Activated naive CD4-positive, alpha-beta T cell treated with anti-CD3 and anti-CD28 coated beads, Interleukin-2, amount 50 U/mL, for 24 hours (primary cell): ENCODE data around the gene POU2F1.
"Not testable (repeated sequence)": the region's sequence is repeated elsewhere in the genome, so short reads cannot be mapped to it uniquely, and the experiment has no call there.

ENCODE experiments used
- H3K27ac Mint-ChIP-seq: one replicate; pipeline ENCODE4 v1.8.0; 2021; ENCODE audit warnings: mild to moderate bottlenecking, mixed read lengths
- H3K27me3 Mint-ChIP-seq: one replicate; pipeline ENCODE4 v1.8.0; 2021; ENCODE audit warnings: mixed read lengths
- H3K36me3 Mint-ChIP-seq: one replicate; pipeline ENCODE4 v1.8.0; 2021; ENCODE audit warnings: mixed read lengths
- H3K4me1 Mint-ChIP-seq: one replicate; pipeline ENCODE4 v1.8.0; 2021; ENCODE audit warnings: mixed read lengths
- H3K4me3 Mint-ChIP-seq: one replicate; pipeline ENCODE4 v1.8.0; 2021; ENCODE audit warnings: mild to moderate bottlenecking, mixed read lengths
- H3K9me3 Mint-ChIP-seq: one replicate; pipeline ENCODE4 v1.8.0; 2021; ENCODE audit warnings: mixed read lengths

Gene POU2F1

DNA sequence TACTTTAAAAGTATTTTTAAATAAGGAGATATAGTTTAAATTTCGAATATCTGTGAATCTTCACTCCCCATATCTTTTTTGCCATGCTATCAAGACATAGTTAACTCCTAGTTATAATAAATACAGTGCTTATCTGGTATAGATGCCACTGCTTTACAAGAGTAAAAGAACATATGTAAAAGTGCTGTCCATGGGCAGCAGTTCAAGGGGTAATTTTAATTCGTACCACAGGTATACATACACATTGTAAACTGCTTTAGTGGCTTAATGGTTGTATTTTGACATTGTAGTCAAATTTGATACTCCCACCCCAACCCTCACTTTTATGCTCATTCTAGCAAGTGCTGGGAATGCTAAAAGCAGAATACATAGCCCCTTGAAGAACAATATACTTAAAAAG lies 18.6 kb downstream of the POU2F1 start:
- Mint-ChIP-seq H3K27me3 (no peaks in the 10 kb centered on the region), H3K4me3 (no peak overlapping the region), H3K27ac (no peak overlapping the region), H3K4me1 (peaks cover 48% of the 10 kb centered on the region), H3K36me3 (peaks cover 13% of the 10 kb centered on the region), H3K9me3 (no peaks in the 10 kb centered on the region)

DNA sequence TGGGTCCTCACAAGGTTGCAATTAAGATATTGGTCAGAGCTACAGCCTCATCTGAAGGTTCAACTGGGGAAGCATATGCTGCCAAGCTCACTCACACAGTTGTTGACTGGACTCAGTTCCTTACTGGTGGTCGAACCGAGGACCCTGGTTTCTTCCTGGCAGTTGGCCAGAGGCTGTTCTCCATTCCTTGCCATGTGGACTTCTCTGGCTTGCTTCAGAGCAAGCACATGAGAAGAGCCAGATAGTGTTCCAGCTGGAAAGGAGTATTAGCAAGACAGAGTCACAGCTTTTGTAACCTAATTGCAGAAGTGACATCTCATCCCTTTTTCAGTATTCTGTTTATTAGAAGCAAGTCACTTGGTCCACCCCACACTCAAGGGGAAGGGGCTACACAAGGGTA lies 23.6 kb downstream of the POU2F1 start:
- Mint-ChIP-seq H3K9me3 (no peaks in the 10 kb centered on the region), H3K27ac (no peak overlapping the region), H3K36me3 (peaks cover 14% of the 10 kb centered on the region), H3K4me1 (peaks cover 42% of the 10 kb centered on the region), H3K4me3 (no peak overlapping the region), H3K27me3 (no peaks in the 10 kb centered on the region)

DNA sequence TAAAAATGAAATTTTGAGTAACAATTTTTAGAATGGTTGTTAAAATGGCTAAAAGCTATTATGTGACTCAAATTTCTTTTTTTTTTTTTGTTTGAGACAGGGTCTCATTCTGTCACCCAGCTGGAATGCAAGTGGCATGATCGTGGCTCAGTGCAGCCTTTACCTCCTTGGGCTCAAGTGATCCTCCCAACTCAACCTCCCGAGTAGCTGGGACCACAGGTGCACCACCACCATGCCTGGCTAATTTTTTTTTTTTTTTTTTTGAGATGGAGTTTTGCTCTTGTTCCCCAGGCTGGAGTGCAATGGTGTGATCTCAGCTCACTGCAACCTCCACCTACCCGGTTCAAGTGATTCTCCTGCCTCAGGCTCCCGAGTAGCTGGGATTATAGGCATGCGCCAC lies 24.5 kb downstream of the POU2F1 start:
- not testable (repeated sequence) for H3K27me3 Mint-ChIP-seq, H3K27ac Mint-ChIP-seq, H3K9me3 Mint-ChIP-seq, H3K4me3 Mint-ChIP-seq
- Mint-ChIP-seq H3K36me3 (peaks cover 16% of the 10 kb centered on the region), H3K4me1 (peaks cover 43% of the 10 kb centered on the region)

DNA sequence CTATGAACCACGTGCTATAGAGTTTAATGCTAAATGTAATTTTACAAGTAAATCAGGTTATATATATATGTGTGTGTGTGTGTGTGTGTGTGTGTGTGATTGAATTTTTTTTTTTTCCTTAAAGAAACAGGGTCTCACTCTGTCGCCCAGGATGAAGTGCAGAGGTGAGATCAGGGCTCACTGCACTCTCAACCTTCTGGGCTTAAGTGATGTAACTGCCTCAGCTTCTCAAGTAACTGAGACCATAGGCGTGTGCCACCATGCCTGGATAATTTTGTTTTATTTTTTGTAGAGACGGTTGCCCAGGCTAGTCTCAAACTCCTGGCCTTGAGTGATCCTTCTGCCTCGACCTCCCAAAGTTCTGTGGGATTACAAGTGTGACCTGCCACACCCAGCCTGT lies 26.3 kb downstream of the POU2F1 start:
- peaks cover 16% of the 10 kb centered on the region for H3K36me3 Mint-ChIP-seq
- peaks cover 37% of the 10 kb centered on the region for H3K4me1 Mint-ChIP-seq
- H3K27ac Mint-ChIP-seq: no peak overlapping the region
- no peaks in the 10 kb centered on the region for H3K9me3 Mint-ChIP-seq
- no peak overlapping the region for H3K4me3 Mint-ChIP-seq
- H3K27me3 Mint-ChIP-seq: no peaks in the 10 kb centered on the region

DNA sequence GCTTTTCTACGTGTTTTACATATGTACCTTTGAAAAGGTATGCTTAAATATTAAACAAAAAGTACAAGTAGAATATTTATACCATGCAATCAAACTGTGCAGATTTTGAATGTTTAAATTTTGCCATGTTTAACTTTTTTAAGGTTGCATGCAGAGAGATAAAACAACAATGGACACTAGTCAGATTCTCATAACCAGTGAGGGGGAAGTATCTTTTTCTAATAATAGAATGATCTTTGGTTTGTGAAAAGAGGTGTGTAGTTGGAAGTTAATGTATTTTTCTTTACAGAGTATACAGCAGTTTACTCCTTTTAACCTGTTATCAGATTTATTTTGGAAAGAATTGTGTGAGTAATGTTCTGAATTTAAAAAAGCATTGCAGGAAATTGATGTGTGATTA lies 27.1 kb downstream of the POU2F1 start:
- Mint-ChIP-seq H3K36me3 (peaks cover 14% of the 10 kb centered on the region), H3K27ac (no peak overlapping the region), H3K9me3 (no peaks in the 10 kb centered on the region), H3K27me3 (no peaks in the 10 kb centered on the region), H3K4me3 (no peak overlapping the region), H3K4me1 (peaks cover 31% of the 10 kb centered on the region)

DNA sequence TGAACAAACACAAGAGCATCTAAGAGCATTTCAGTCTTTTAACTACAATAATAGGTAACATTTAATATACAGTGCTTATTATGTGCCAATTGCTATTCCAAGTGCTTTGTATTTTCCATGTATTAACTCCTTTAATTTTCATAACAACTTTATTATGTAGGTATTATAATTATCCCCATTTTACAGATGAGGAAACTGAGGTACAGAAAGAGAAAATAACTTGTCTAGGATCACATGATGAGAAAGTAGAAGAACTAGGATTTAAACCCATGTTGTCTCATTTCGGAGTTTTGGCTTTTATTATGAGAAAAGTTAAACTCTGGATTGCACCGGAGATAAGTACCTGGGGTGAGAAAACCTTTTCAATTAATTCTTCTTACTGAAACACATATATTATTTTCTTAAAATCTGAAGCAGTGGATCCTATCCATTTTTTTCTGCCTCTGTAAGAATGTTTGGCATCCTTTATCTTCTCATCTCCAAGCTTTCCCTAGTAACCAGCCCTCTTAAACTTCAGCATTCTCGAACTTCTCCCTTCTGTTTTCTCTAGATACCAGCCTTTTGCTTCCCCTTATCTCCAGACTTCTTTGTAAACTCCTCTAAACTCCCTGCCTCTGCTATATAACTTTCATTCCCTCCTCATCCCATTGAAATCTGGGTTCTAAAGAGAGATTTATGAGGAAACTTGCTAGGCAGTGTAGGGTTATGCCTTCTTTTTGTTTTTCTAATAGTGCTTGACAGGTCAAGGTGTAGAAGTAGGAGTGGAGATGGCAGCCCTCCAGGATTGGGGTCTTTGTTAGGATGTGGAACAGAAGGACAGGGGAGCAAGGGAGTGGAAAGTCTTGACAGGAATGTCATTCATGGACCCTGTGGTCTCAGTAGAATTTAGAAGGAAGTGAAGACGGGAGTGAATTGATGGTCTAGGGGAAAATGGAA lies 28.3 kb downstream of the POU2F1 start:
- Mint-ChIP-seq H3K36me3 (peaks cover 5% of the 10 kb centered on the region), H3K27ac (peak overlapping the region; percentile 65), H3K4me3 (no peak overlapping the region), H3K9me3 (no peaks in the 10 kb centered on the region), H3K4me1 (peaks cover 27% of the 10 kb centered on the region), H3K27me3 (no peaks in the 10 kb centered on the region)

DNA sequence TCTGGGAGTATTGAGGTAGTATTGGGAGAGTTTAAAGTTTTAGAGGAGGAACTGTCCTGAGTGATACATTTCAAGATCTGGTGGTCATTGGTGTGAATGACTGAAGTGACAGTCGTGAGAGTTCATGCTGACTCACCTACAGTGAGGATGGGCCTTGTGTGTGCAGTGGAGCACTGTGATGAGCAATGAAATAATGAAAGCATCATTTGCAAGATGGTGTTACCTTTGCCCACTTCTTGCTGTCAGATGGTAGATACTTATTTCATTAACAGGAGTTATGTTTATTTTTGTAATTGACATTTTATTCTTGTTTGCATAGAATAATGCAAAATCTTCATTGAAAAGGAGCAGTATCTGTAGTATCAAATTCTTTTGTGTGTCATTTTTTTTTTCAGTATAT lies 29.0 kb downstream of the POU2F1 start:
- H3K36me3 Mint-ChIP-seq: peaks cover 4% of the 10 kb centered on the region
- H3K4me3 Mint-ChIP-seq: no peak overlapping the region
- H3K27ac Mint-ChIP-seq: no peak overlapping the region
- H3K9me3 Mint-ChIP-seq: no peaks in the 10 kb centered on the region
- no peaks in the 10 kb centered on the region for H3K27me3 Mint-ChIP-seq
- H3K4me1 Mint-ChIP-seq: peaks cover 31% of the 10 kb centered on the region

DNA sequence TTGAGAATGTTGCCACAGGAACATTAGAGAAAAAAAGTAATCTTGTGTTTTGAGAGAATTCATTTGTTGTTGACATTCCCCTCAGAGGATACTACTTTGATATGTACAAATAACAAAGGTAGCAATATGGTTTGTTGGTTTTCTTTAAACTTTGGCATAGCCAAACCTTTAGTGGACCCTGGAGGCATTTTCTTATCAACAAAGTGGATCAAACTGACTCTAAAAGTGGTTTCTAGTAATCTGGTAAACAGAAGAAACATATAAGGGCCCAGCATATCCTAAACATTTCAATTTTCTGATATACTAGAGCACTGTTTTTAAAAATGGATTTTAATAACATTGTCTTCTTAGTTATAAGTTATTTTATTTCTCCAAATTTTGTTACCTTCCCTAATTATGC lies 29.8 kb downstream of the POU2F1 start:
- no peaks in the 10 kb centered on the region for H3K27me3 Mint-ChIP-seq
- H3K27ac Mint-ChIP-seq: no peak overlapping the region
- H3K4me3 Mint-ChIP-seq: no peak overlapping the region
- H3K9me3 Mint-ChIP-seq: no peaks in the 10 kb centered on the region
- H3K36me3 Mint-ChIP-seq: peaks cover 4% of the 10 kb centered on the region
- peaks cover 36% of the 10 kb centered on the region for H3K4me1 Mint-ChIP-seq

DNA sequence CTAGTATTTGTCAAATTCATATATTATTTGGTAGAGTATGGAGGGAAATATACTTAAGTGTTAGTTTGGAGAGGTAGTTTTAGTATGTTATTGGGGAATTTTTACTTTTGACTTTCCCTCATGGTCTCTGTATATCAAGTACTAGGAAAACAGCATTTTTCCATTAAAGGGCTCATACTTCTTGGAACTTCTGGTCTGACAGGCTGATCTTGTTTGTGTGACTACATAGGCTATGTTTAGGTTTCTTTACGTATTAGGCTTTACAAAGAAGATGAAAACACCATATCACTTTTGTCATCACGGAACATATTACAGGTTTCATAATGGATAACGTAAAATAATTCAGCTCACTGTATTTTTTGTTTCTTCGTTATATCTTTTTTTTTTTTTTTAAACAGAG lies 30.8 kb downstream of the POU2F1 start:
- H3K27ac Mint-ChIP-seq: no peak overlapping the region
- H3K27me3 Mint-ChIP-seq: no peaks in the 10 kb centered on the region
- no peaks in the 10 kb centered on the region for H3K9me3 Mint-ChIP-seq
- peaks cover 46% of the 10 kb centered on the region for H3K4me1 Mint-ChIP-seq
- no peak overlapping the region for H3K4me3 Mint-ChIP-seq
- H3K36me3 Mint-ChIP-seq: peaks cover 4% of the 10 kb centered on the region

DNA sequence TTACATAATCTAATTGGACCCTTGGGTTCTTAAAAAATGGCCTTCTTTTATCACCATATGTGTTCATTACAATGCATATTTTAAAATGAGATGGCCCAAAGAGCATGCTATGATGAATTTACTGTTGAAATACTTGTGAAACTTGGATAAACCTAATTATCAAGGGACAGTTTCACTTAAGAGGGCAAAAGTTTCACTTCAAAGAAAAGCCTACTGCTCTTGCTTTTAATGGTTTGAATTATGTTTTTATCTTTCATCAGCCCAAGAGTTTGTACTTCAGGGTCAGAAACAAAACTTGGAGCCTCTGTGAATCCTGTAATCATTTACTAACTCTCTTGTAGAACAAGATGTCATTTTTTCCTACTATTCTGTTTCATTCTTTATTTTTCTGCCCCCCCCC lies 32.3 kb downstream of the POU2F1 start:
- Mint-ChIP-seq H3K4me1 (peaks cover 44% of the 10 kb centered on the region), H3K27ac (no peak overlapping the region), H3K9me3 (no peaks in the 10 kb centered on the region), H3K4me3 (no peak overlapping the region), H3K36me3 (peaks cover 1% of the 10 kb centered on the region), H3K27me3 (no peaks in the 10 kb centered on the region)

DNA sequence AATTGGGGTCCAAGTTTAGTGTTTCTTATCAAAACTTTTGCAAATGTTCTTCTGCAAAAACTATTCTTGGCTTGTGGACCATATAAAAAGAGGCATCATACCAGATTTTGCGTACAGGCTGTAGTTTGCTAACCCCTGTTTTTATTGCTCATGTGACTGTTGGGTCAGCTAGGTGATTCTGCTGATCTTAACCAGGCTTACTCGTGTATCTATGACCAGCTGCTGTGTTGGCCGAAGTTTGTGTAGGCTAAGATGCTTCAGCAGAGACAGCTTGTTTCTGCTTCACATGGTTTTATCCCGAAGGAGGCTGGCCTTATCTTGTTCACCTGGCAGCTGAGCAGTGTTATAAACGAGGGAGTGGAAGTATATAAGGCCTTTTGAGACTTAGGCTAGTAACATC lies 38.2 kb downstream of the POU2F1 start:
- H3K27me3 Mint-ChIP-seq: no peaks in the 10 kb centered on the region
- H3K9me3 Mint-ChIP-seq: no peaks in the 10 kb centered on the region
- peaks cover 48% of the 10 kb centered on the region for H3K4me1 Mint-ChIP-seq
- H3K36me3 Mint-ChIP-seq: no peaks in the 10 kb centered on the region
- no peak overlapping the region for H3K27ac Mint-ChIP-seq
- no peak overlapping the region for H3K4me3 Mint-ChIP-seq

DNA sequence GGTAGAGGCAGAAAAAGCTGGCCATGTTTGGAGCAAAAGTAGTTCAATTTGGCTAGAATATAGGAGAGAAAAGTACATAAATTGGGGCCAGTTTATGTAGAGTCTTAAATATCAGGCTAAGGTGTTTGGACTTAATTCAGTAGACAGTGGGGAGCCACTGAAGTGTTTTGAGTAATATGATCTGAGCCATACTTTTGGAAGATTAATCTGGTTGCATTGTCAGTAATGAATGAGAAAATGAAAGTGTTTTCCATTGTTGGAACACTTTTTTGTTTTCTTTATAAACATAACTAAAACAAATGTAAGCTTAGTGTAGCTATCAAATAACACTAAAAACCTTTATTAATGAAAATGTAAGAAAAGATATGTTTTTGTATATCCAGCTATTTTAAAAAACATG lies 42.1 kb downstream of the POU2F1 start:
- H3K9me3 Mint-ChIP-seq: no peaks in the 10 kb centered on the region
- no peak overlapping the region for H3K27ac Mint-ChIP-seq
- H3K4me3 Mint-ChIP-seq: no peak overlapping the region
- H3K4me1 Mint-ChIP-seq: peaks cover 26% of the 10 kb centered on the region
- no peaks in the 10 kb centered on the region for H3K27me3 Mint-ChIP-seq
- no peaks in the 10 kb centered on the region for H3K36me3 Mint-ChIP-seq

DNA sequence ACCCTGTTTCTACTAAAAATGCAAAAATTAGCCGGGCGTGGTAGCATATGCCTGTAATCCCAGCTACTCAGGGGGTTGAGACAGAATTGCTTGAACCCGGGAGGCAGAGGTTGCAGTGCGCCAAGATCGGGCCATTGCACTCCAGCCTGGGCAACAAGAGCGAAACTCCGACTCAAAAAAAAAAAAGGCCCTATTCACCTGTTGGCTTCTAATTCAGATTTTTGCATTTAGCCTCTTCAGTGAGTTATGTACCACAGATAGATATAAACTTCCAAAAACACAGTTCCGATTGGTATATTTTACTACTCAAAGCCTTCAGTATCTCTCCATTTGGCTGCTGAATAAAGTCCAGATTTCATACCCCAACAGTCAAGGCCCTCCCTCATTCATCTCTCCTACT lies 42.7 kb downstream of the POU2F1 start:
- Mint-ChIP-seq H3K27ac (no peak overlapping the region), H3K27me3 (no peaks in the 10 kb centered on the region), H3K4me3 (no peak overlapping the region), H3K36me3 (no peaks in the 10 kb centered on the region), H3K4me1 (peaks cover 27% of the 10 kb centered on the region), H3K9me3 (no peaks in the 10 kb centered on the region)

DNA sequence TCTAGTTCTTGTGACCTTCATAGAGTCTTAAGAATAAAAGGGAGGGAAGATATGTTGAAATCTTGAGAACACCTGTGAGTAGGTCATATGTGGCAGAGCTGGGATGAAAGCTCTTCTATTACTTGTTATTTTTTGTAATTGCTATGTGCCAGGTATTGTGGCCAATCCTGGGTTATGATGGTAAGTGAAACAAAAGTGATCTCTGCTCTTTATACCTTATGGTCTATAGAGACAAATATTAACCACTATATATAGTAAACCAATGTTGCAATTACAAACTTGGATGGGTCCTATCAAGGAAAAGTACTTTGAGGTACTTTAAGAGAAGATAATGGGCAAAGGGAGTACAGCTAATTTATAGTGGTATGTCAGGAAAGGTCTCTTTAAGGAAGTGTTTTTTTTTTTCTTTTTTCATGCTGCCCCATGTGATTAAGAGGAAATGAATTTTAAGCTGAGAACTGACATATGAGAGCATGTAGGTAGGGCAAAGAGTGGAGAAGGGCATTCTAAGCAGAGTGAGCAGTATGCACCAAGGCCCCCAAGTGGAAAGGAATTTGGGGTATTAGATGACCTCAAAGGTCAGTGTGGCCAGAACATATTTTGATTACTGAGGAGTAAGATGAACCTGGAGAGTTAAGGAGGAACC lies 43.3 kb downstream of the POU2F1 start:
- Mint-ChIP-seq H3K4me3 (no peak overlapping the region), H3K9me3 (no peaks in the 10 kb centered on the region), H3K4me1 (peaks cover 28% of the 10 kb centered on the region), H3K36me3 (no peaks in the 10 kb centered on the region), H3K27ac (no peak overlapping the region), H3K27me3 (no peaks in the 10 kb centered on the region)

DNA sequence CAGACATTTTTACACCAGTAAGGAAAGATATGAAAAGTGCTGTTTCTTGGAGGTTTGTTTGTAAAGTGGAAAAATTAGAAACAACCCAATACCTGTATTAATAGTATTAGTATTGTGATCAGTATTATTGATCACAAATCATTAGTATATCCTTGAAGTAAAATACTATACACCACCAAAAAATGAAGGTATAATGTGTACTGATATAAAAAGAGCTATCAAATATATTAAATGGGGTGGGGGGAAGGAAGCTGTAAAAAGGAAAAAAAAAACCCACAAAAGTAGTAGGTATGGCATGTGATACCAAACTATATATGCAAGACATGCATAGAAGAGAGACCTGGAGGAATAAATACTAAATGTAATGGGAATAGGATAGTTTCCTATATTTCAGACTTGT lies 46.3 kb downstream of the POU2F1 start:
- H3K9me3 Mint-ChIP-seq: no peaks in the 10 kb centered on the region
- H3K36me3 Mint-ChIP-seq: no peaks in the 10 kb centered on the region
- H3K27me3 Mint-ChIP-seq: no peaks in the 10 kb centered on the region
- peaks cover 27% of the 10 kb centered on the region for H3K4me1 Mint-ChIP-seq
- no peak overlapping the region for H3K27ac Mint-ChIP-seq
- no peak overlapping the region for H3K4me3 Mint-ChIP-seq

DNA sequence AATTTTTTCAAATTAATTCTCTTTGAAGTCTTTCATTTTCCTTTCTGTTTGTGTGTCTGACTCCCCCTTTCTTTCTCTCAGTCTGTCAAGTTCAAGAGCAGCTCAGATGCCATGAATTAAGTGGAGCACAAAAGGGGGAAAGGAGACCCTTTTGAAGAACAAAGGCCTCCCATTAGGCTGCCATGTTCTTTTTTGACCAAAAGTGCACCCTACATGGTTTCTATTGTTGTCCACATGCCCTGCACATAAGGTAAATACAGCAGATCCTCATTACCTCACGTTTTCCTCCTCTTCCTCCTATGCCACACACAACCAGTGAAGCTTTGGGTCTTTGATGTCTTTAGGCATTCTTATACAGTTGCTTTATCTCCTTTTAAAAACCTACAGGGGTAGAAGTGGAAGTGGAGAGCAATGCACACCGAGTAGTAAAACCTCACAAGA lies 47.7 kb downstream of the POU2F1 start:
- Mint-ChIP-seq H3K4me1 (peaks cover 39% of the 10 kb centered on the region), H3K36me3 (no peaks in the 10 kb centered on the region), H3K27me3 (no peaks in the 10 kb centered on the region), H3K27ac (no peak overlapping the region), H3K9me3 (no peaks in the 10 kb centered on the region), H3K4me3 (no peak overlapping the region)
